ENCODE measurements around the gene IDH2. TPM values are rescaled to one million over a fixed set of nuclear protein-coding genes. Genes with fewer than 3 reads are reported as not detected.

IDH2 gene
- total RNA-seq, 1 donor from 2014 or later: 79.1 TPM

DNA sequence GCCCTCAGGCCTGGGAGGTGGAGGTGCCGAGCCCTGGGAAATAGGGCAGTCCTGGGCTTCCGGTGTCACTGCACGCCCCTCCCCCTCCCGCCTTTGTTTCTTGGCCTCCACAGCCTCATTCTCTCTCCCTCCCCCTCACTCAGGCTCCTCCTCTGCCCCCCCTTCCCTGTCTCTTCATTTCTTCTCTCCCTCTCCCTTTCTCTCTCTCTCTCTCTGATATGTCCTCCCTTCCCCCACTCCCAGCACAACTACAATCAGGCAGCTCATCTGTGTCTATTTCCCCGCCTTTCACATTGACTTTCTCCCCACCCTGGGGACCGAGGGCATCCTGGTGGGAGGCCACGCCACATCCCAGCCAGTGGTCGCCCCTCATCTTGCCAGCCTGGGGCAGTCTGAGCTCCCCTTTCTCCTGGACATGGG lies 40.2 kb downstream of the IDH2 start:
- Histone ChIP-seq H3K4me3 (ENCODE audit: low read depth, low read length) (no peak overlapping the region), H3K27me3 (ENCODE audit: control insufficient read depth, insufficient read depth, low read length) (no peaks in the 10 kb centered on the region), H3K36me3 (ENCODE audit: control insufficient read depth, insufficient read depth, low read length) (no peaks in the 10 kb centered on the region)
- TF ChIP-seq, protein P1, sequence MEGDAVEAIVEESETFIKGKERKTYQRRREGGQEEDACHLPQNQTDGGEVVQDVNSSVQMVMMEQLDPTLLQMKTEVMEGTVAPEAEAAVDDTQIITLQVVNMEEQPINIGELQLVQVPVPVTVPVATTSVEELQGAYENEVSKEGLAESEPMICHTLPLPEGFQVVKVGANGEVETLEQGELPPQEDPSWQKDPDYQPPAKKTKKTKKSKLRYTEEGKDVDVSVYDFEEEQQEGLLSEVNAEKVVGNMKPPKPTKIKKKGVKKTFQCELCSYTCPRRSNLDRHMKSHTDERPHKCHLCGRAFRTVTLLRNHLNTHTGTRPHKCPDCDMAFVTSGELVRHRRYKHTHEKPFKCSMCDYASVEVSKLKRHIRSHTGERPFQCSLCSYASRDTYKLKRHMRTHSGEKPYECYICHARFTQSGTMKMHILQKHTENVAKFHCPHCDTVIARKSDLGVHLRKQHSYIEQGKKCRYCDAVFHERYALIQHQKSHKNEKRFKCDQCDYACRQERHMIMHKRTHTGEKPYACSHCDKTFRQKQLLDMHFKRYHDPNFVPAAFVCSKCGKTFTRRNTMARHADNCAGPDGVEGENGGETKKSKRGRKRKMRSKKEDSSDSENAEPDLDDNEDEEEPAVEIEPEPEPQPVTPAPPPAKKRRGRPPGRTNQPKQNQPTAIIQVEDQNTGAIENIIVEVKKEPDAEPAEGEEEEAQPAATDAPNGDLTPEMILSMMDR (IDR thresholded peaks at IDR 0.05; ENCODE audit: insufficient read depth, low read length, poor library complexity, severe bottlenecking): no peak
- DNase-seq (ENCODE audit: low read depth): no peak

DNA sequence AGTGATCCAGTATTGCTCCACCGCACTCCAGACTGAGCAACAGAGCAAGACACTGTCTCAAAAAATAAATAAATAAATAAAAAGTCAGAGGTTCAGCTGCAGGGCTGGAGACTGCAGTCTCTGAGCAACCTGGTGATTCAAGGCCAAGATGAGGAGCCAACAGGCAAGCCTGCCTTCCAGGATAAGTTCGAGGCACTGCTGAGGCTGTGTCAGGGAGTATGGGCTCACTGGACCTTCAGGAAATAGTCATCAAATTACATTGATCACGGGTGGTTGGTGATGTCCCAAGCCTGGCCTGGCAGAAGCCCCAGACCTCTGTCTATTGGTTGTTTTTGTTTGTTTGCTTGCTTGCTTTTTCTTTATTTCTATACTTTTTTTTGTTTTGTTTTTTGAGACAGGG lies 41.5 kb downstream of the IDH2 start:
- DNase-seq (ENCODE audit: low read depth): no peak
- Histone ChIP-seq H3K27me3 (ENCODE audit: control insufficient read depth, insufficient read depth, low read length) (no peaks in the 10 kb centered on the region), H3K36me3 (ENCODE audit: control insufficient read depth, insufficient read depth, low read length) (no peaks in the 10 kb centered on the region), H3K4me3 (ENCODE audit: low read depth, low read length) (no peak overlapping the region)
- TF ChIP-seq, protein P1 (IDR thresholded peaks at IDR 0.05; ENCODE audit: insufficient read depth, low read length, poor library complexity, severe bottlenecking): no peak

DNA sequence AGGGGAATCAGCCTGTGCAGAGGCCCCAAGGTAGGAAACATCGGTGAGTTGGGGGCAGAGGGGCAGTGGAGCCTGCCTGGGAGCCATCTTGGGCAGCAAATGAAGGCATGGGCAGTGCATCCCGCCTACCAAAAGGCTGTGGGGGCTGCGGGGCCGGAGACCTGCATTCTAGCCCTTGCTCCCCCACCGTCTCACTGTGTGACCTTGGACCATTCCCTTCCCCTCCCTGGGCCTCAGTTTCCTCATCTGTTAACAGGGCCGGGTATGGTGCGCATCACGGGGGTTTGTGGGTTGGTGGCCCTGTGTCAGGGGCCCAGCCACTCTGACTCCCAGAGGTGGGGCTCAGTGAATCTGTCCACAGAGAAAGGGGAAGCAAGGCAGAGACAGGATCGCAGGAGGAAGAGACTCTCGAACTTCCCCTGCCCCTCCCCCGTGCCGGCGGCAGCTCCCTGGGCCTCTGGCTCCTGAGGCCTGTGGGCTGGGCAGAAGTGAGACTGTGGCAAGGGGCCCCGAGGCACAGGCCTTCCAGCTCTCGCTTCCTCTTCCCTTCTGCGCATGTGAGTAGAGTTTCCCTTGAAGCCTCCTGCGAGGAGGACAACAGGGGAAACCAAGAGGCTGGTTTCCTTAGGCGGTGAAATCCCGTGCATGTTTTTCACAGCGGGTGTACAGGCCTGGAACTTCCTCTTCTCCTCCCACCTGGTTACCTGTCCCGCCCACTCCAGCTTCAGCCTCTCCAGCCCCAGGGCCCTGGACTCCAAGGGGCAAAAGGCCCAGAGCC lies 42.9 kb downstream of the IDH2 start:
- Histone ChIP-seq H3K4me3 (ENCODE audit: low read depth, low read length) (no peak overlapping the region), H3K27me3 (ENCODE audit: control insufficient read depth, insufficient read depth, low read length) (no peaks in the 10 kb centered on the region), H3K36me3 (ENCODE audit: control insufficient read depth, insufficient read depth, low read length) (no peaks in the 10 kb centered on the region)
- TF ChIP-seq, protein P1 (IDR thresholded peaks at IDR 0.05; ENCODE audit: insufficient read depth, low read length, poor library complexity, severe bottlenecking): no peak
- no peak for DNase-seq (ENCODE audit: low read depth)

DNA sequence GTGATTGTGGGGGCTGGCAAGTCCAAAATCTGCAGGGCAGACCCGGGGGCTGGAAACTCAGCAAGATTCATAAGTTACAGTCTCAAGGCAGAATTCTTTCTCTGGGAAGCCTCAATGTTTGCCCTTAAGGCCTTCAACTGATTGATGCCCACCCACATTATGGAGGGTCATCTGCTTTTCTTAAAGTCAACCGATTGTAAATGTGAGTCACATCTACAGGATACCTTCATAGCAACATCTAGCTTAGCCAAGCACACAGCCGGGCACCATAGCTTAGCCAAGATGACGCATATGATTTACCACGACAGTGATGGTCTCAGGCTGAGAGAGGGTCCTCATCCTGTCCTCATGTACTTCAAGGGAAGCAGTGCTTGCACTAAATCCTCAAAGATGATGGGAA lies 43.5 kb downstream of the IDH2 start:
- TF ChIP-seq, protein P1 (IDR thresholded peaks at IDR 0.05; ENCODE audit: insufficient read depth, low read length, poor library complexity, severe bottlenecking): no peak
- H3K36me3 ChIP-seq (ENCODE audit: control insufficient read depth, insufficient read depth, low read length): no peaks in the 10 kb centered on the region
- DNase-seq (ENCODE audit: low read depth): no peak
- no peaks in the 10 kb centered on the region for H3K27me3 ChIP-seq (ENCODE audit: control insufficient read depth, insufficient read depth, low read length)
- H3K4me3 ChIP-seq (ENCODE audit: low read depth, low read length): no peak overlapping the region

DNA sequence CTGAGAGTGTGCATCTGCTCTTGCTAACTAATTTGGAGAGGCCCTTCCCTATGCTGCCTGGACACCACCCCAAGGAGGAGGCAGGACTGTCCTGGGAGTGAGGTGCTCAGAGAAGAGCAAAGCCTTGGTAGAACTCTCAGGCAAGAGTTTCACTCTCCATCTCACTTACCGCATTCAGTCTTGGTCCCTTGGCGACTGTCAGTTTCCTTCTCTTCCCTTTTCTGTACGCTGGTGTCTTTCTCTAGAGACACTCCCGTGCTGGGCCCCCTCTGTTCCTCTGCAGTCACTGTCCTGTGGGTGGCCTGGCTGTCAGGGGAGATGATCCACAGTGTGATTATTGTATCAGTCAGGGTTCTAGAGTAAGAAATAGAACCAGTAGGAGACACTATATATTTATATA lies 44.0 kb downstream of the IDH2 start:
- TF ChIP-seq, protein P1 (IDR thresholded peaks at IDR 0.05; ENCODE audit: insufficient read depth, low read length, poor library complexity, severe bottlenecking): no peak
- Histone ChIP-seq H3K36me3 (ENCODE audit: control insufficient read depth, insufficient read depth, low read length) (no peaks in the 10 kb centered on the region), H3K27me3 (ENCODE audit: control insufficient read depth, insufficient read depth, low read length) (no peaks in the 10 kb centered on the region), H3K4me3 (ENCODE audit: low read depth, low read length) (no peak overlapping the region)
- DNase-seq (ENCODE audit: low read depth): no peak

DNA sequence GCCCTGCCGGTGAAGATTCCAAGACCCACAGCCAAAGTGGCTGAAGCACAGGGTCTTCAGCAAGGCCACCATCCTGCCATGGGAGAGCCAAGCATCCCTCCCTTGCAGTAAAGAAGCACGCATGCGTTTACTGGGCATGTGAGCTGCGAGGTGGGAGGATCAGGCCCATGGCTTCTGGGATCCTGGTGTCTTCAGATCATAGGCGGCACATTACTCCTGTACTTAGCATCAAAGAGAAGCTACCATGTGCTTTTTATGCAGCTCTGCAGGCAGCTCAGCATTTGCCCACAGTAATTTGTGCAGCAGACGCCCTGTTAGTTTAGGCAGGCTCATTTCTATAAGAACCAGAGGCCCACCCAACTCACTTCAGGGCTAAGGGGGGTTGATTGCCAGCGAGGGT lies 45.7 kb downstream of the IDH2 start:
- peaks cover 1% of the 10 kb centered on the region for H3K36me3 ChIP-seq (ENCODE audit: control insufficient read depth, insufficient read depth, low read length)
- TF ChIP-seq, protein P1 (IDR thresholded peaks at IDR 0.05; ENCODE audit: insufficient read depth, low read length, poor library complexity, severe bottlenecking): no peak
- DNase-seq (ENCODE audit: low read depth): no peak
- H3K27me3 ChIP-seq (ENCODE audit: control insufficient read depth, insufficient read depth, low read length): no peaks in the 10 kb centered on the region
- no peak overlapping the region for H3K4me3 ChIP-seq (ENCODE audit: low read depth, low read length)
